Activated CD8-positive, alpha-beta T cell treated with anti-CD3 and anti-CD28 coated beads, Interleukin-2, amount 10 ng/mL, durations not matched to agents 7 days and 5 days (primary cell): ENCODE data around the gene NEGR1. TPM values are rescaled to one million over a fixed set of nuclear protein-coding genes. Genes with fewer than 3 reads are reported as not detected.

Experiments used
- ATAC-seq: fragments of 150-1000 bp; cut with Tn5 transposase; one replicate; pipeline ENCODE4 v1.10.0; 2021; ENCODE audit warnings: moderate library complexity
- CTCF ChIA-PET: fragments of 350-600 bp; sonication (Branson Sonifier 250); formaldehyde crosslinking; loops from one replicate; lab custom pipeline; 2021; ENCODE audit warnings: antibody characterized with exemption; lab: Charles Lee
- POLR2A ChIA-PET: fragments of 350-600 bp; sonication (Branson Sonifier 250); formaldehyde crosslinking; loops from one replicate; lab custom pipeline; 2021; ENCODE audit warnings: antibody characterized with exemption; lab: Charles Lee
- DNase-seq: peaks from one replicate; pipeline ENCODE4 v3.0.0-alpha.2; 2020
- H3K27ac Mint-ChIP-seq: one replicate; pipeline ENCODE4 v1.8.0; 2021; ENCODE audit warnings: mild to moderate bottlenecking, mixed read lengths
- H3K27me3 Mint-ChIP-seq: one replicate; pipeline ENCODE4 v1.8.0; 2021; ENCODE audit warnings: low read depth, mixed read lengths
- H3K36me3 Mint-ChIP-seq: one replicate; pipeline ENCODE4 v1.8.0; 2021; ENCODE audit warnings: low read depth, mixed read lengths
- H3K4me1 Mint-ChIP-seq: one replicate; pipeline ENCODE4 v1.8.0; 2021; ENCODE audit warnings: low read depth, mixed read lengths
- H3K4me3 Mint-ChIP-seq: one replicate; pipeline ENCODE4 v1.8.0; 2021; ENCODE audit warnings: mild to moderate bottlenecking, mixed read lengths
- H3K9me3 Mint-ChIP-seq: one replicate; pipeline ENCODE4 v1.8.0; 2022; ENCODE audit warnings: mixed read lengths; ENCODE audit not compliant: insufficient read depth
- total RNA-seq, 2 experiments: library from RNA; stranded (reverse); gene quantifications; one replicate each; pipeline ENCODE4 v1.2.3, GENCODE V29; 2021

Gene NEGR1
- total RNA-seq, 2 experiments from 2014 or later: not detected

DNA sequence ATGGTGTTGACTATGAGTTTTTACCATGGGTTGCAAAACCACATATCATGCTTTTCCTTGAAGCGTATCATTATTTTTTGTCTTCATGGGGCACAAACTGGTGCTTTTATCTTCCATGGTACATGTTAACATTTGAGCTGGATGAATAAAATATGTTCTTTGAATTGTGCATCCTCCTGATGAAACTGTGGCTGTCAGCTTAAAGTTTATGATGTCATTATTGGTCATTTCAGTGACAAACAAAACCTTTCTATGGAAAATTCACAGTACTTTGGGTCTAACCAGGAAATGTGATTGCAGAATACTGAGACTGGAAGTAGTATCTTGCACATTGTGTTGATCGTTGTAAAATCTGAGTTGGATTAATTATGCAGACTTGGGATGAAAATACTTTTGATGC lies 909.8 kb downstream of the NEGR1 start:
- Mint-ChIP-seq H3K36me3 (no peaks in the 10 kb centered on the region), H3K4me1 (no peaks in the 10 kb centered on the region), H3K27me3 (no peaks in the 10 kb centered on the region), H3K27ac (no peak overlapping the region), H3K4me3 (no peak overlapping the region), H3K9me3 (peaks cover 6% of the 10 kb centered on the region)
- ChIA-PET POLR2A (interaction anchor here (0.7 kb wide), 1 partner anchor 18 kb away, joined by 3 read pairs; no protein-coding TSS in a partner anchor), CTCF (no interaction called here)
- ATAC-seq (no peak), DNase-seq (no peak)

- Mint-ChIP-seq H3K27ac (no peak overlapping the region), H3K4me1 (no peaks in the 10 kb centered on the region), H3K9me3 (peaks cover 6% of the 10 kb centered on the region), H3K27me3 (no peaks in the 10 kb centered on the region), H3K4me3 (no peak overlapping the region), H3K36me3 (no peaks in the 10 kb centered on the region)
- DNase-seq (no peak), ATAC-seq (no peak)
- ChIA-PET CTCF (no interaction called here), POLR2A (no interaction called here)
Observed at GRCh38 chr1:71371581-71371980, 910.8 kb downstream of the NEGR1 start.

DNA sequence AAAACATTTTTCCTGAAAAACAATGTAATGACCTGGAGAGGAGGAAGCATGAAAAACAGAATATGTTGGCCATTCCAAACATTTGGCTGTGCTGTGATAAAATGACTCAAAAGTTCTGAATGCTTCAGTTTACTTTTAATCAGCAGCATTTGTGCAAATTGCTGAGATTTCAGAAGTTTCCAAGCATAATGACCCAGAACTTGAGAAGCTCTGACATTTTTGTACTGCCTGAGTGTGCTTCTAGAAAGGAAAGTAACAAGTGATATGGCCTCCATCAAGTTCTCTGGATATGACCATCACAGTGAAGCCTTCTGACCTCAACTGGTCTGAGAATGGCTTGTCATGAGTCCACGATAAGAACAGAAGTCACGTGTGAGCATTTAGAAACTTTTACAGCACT lies 918.1 kb downstream of the NEGR1 start:
- no peak overlapping the region for H3K27ac Mint-ChIP-seq
- H3K4me3 Mint-ChIP-seq: no peak overlapping the region
- no peak for ATAC-seq
- POLR2A ChIA-PET: no interaction called here
- peaks cover 6% of the 10 kb centered on the region for H3K9me3 Mint-ChIP-seq
- H3K4me1 Mint-ChIP-seq: no peaks in the 10 kb centered on the region
- no peak for DNase-seq
- CTCF ChIA-PET: no interaction called here
- no peaks in the 10 kb centered on the region for H3K36me3 Mint-ChIP-seq
- no peaks in the 10 kb centered on the region for H3K27me3 Mint-ChIP-seq

- no peaks in the 10 kb centered on the region for H3K36me3 Mint-ChIP-seq
- no peaks in the 10 kb centered on the region for H3K4me1 Mint-ChIP-seq
- no peak overlapping the region for H3K27ac Mint-ChIP-seq
- ATAC-seq (no peak), DNase-seq (no peak)
- CTCF ChIA-PET: no interaction called here
- no peaks in the 10 kb centered on the region for H3K27me3 Mint-ChIP-seq
- POLR2A ChIA-PET: no interaction called here
- no peak overlapping the region for H3K4me3 Mint-ChIP-seq
- peaks cover 6% of the 10 kb centered on the region for H3K9me3 Mint-ChIP-seq
Observed at GRCh38 chr1:71362691-71363090, 919.6 kb downstream of the NEGR1 start.

- Mint-ChIP-seq H3K9me3 (peaks cover 6% of the 10 kb centered on the region), H3K4me1 (no peaks in the 10 kb centered on the region), H3K4me3 (no peak overlapping the region), H3K27me3 (no peaks in the 10 kb centered on the region), H3K36me3 (no peaks in the 10 kb centered on the region), H3K27ac (no peak overlapping the region)
- CTCF ChIA-PET: no interaction called here
- POLR2A ChIA-PET: no interaction called here
- no peak for ATAC-seq
- DNase-seq: no peak
Observed at GRCh38 chr1:71362076-71362475, 920.3 kb downstream of the NEGR1 start.

DNA sequence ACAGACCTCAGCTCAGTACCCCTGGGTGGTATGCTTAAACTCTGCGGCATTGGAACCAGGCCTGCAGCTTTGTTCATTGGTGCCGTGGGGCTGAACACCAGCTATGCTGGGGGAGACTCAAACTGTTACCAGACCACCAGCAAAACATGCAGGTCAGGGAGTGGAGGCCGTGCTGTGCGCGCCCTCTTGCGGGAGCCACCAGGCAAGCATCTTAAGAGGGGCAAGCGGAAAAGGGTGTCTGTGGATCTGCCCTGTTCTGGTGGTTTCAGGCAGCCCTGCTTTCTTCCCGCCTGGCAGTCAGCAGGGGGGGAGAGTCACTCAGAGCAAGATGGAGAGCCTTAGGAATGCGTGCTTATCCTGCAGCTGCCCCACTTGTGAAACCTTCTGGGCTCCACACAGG lies 924.6 kb downstream of the NEGR1 start:
- Mint-ChIP-seq H3K4me1 (no peaks in the 10 kb centered on the region), H3K36me3 (no peaks in the 10 kb centered on the region), H3K27ac (no peak overlapping the region), H3K9me3 (peaks cover 9% of the 10 kb centered on the region), H3K4me3 (no peak overlapping the region), H3K27me3 (no peaks in the 10 kb centered on the region)
- ATAC-seq (no peak), DNase-seq (no peak)
- CTCF ChIA-PET: no interaction called here
- POLR2A ChIA-PET: no interaction called here

DNA sequence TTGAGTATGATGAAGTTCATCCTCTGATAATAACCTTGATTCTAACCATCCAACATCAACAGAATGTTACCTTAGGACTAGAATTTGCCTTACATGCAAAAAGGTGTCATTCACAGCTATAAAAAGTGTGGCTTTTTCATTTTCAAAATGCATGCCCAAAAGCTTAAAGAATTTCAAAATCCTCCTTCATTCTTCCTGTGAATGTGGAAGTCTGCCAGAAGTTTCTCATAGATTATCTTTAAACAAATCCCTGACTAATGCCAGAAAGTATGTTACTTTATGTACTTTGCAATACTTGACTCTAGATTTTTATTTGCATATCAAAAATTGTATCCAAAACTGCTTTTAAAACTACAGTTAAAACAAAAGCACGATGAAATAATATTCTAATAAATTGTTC lies 930.9 kb downstream of the NEGR1 start:
- DNase-seq: no peak
- H3K27me3 Mint-ChIP-seq: no peaks in the 10 kb centered on the region
- H3K4me3 Mint-ChIP-seq: no peak overlapping the region
- no peaks in the 10 kb centered on the region for H3K36me3 Mint-ChIP-seq
- ATAC-seq: no peak
- no peak overlapping the region for H3K27ac Mint-ChIP-seq
- peaks cover 7% of the 10 kb centered on the region for H3K9me3 Mint-ChIP-seq
- POLR2A ChIA-PET: no interaction called here
- H3K4me1 Mint-ChIP-seq: no peaks in the 10 kb centered on the region
- CTCF ChIA-PET: no interaction called here

DNA sequence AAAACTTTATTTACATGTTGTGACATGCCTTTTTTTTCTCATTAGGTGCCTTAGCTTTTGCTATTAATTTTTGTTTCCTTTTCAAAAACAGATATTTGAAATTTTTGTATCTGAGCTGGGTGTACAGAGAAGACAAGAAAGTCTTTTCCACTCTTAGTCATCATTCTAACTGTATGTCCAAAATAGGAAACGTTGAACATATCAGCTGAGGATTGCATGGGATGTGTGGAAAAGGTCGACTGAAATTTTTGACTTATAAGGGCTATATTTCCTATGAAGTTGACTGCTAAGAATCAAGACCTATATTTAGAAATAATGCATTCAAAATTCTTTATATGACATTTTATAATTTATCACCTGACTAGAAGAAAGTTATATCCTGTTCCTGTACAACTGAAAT lies 931.5 kb downstream of the NEGR1 start:
- DNase-seq (no peak), ATAC-seq (no peak)
- Mint-ChIP-seq H3K9me3 (peaks cover 7% of the 10 kb centered on the region), H3K4me1 (no peaks in the 10 kb centered on the region), H3K27me3 (no peaks in the 10 kb centered on the region), H3K27ac (no peak overlapping the region), H3K36me3 (no peaks in the 10 kb centered on the region), H3K4me3 (no peak overlapping the region)
- ChIA-PET POLR2A (no interaction called here), CTCF (no interaction called here)

DNA sequence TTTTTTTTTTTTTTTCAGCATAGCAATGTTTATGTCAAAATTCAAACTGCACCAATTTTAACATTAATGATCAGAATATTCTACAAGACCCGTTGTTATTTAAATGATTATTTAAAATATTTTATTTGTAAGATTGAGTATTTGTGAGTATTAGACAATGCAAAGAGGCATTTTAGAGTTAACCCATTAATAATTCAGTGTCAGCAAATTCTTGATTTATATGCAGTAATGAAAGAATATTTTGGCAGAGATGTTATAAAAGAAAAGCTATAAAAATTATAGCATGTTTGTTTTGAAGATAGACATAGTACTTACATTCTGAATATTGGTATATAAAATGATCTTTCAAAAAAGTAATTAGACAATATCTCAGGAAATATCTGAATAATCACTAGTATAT lies 932.0 kb downstream of the NEGR1 start:
- ChIA-PET POLR2A (no interaction called here), CTCF (no interaction called here)
- DNase-seq: no peak
- no peaks in the 10 kb centered on the region for H3K36me3 Mint-ChIP-seq
- no peak overlapping the region for H3K27ac Mint-ChIP-seq
- no peaks in the 10 kb centered on the region for H3K4me1 Mint-ChIP-seq
- peaks cover 7% of the 10 kb centered on the region for H3K9me3 Mint-ChIP-seq
- no peaks in the 10 kb centered on the region for H3K27me3 Mint-ChIP-seq
- no peak overlapping the region for H3K4me3 Mint-ChIP-seq
- ATAC-seq: no peak
